WTC11 (cell line): ENCODE results near the gene TMEM18. TPM values are rescaled to one million over a fixed set of nuclear protein-coding genes. Genes with fewer than 3 reads are reported as not detected.

ENCODE experiments used
- ATAC-seq: fragments of 200-7000 bp; cut with Tn5 transposase; 2 replicates; pipeline ENCODE4 v1.10.0; 2021; ENCODE audit warnings: mild to moderate bottlenecking, moderate library complexity
- CTCF ChIA-PET: fragments of 300-600 bp; sonication (Branson Sonifier 250); formaldehyde crosslinking; loops from one replicate; lab custom pipeline; 2021; ENCODE audit warnings: antibody characterized with exemption; lab: Charles Lee
- POLR2A ChIA-PET: fragments of 350-600 bp; sonication (Branson Sonifier 250); formaldehyde crosslinking; loops from one replicate; lab custom pipeline; 2021; ENCODE audit warnings: antibody characterized with exemption; lab: Charles Lee
- DNase-seq: peaks from one replicate; pipeline ENCODE4 v3.0.0; 2021; ENCODE audit warnings: low spot score
- H3K27ac Mint-ChIP-seq: 2 replicates; pipeline ENCODE4 v1.8.0; 2021; ENCODE audit warnings: mixed read lengths
- H3K27me3 Mint-ChIP-seq: 2 replicates; pipeline ENCODE4 v1.8.0; 2021; ENCODE audit warnings: low read depth, mild to moderate bottlenecking, moderate library complexity, mixed read lengths
- H3K36me3 Mint-ChIP-seq: 2 replicates; pipeline ENCODE4 v1.8.0; 2021; ENCODE audit warnings: mixed read lengths
- H3K4me1 Mint-ChIP-seq: 2 replicates; pipeline ENCODE4 v1.8.0; 2022; ENCODE audit warnings: mixed read lengths
- H3K4me3 Mint-ChIP-seq: 2 replicates; pipeline ENCODE4 v1.8.0; 2021; ENCODE audit warnings: mild to moderate bottlenecking, moderate library complexity, mixed read lengths
- H3K9me3 Mint-ChIP-seq: 2 replicates; pipeline ENCODE4 v1.8.0; 2021; ENCODE audit warnings: mixed read lengths
- AR ChIP-seq: fragments of 250-450 bp; sonication (Bioruptor Pico); IDR thresholded peaks from 2 replicates; pipeline ENCODE4 v1.9.0; 2021; ENCODE audit warnings: mild to moderate bottlenecking
- EMX1 ChIP-seq: fragments of 250-450 bp; sonication (Bioruptor Pico); IDR thresholded peaks from 2 replicates; pipeline ENCODE4 v1.8.0; 2021; ENCODE audit warnings: mild to moderate bottlenecking
- FOXP1 ChIP-seq: sonication (generic); formaldehyde crosslinking; IDR thresholded peaks from 2 replicates; pipeline ENCODE4 v1.8.0; 2022; ENCODE audit warnings: missing genetic modification reagents, mild to moderate bottlenecking, moderate library complexity, borderline replicate concordance
- GRHL2 ChIP-seq: fragments of 250-450 bp; sonication (Bioruptor Pico); IDR thresholded peaks from 2 replicates; pipeline ENCODE4 v1.8.0; 2022; ENCODE audit warnings: mild to moderate bottlenecking, moderate library complexity; ENCODE audit not compliant: insufficient replicate concordance, severe bottlenecking
- HMGA2 ChIP-seq: fragments of 250-450 bp; sonication (Bioruptor Pico); IDR thresholded peaks from 2 replicates; pipeline ENCODE4 v1.4.0; 2021; ENCODE audit warnings: mild to moderate bottlenecking, moderate library complexity
- IRF2 ChIP-seq: sonication (generic); formaldehyde crosslinking; IDR thresholded peaks from 2 replicates; pipeline ENCODE4 v1.8.0; 2022; ENCODE audit warnings: low read depth, missing genetic modification reagents, borderline replicate concordance
- KAT7 ChIP-seq: sonication (generic); formaldehyde crosslinking; IDR thresholded peaks from 2 replicates; pipeline ENCODE4 v1.8.1; 2023; ENCODE audit warnings: missing genetic modification reagents, mild to moderate bottlenecking, borderline replicate concordance
- NFYB ChIP-seq: sonication (generic); formaldehyde crosslinking; conservative IDR thresholded peaks from 2 replicates; pipeline ENCODE4 v1.8.0; 2022; ENCODE audit warnings: low read depth, missing genetic modification reagents
- PRDM15 ChIP-seq: sonication (generic); formaldehyde crosslinking; IDR thresholded peaks from 2 replicates; pipeline ENCODE4 v1.8.0; 2022; ENCODE audit warnings: missing genetic modification reagents
- PRRX2 ChIP-seq: fragments of 250-450 bp; sonication (Bioruptor Pico); IDR thresholded peaks from 2 replicates; pipeline ENCODE4 v1.8.0; 2021; ENCODE audit warnings: mild to moderate bottlenecking
- TCF7 ChIP-seq: sonication (generic); formaldehyde crosslinking; IDR thresholded peaks from 2 replicates; pipeline ENCODE4 v1.8.0; 2022; ENCODE audit warnings: mild to moderate bottlenecking, low read depth, missing genetic modification reagents, moderate library complexity
- TEAD4 ChIP-seq: sonication (generic); formaldehyde crosslinking; IDR thresholded peaks from 2 replicates; pipeline ENCODE4 v1.8.0; 2022; ENCODE audit warnings: mild to moderate bottlenecking, missing genetic modification reagents
- ZNF138 ChIP-seq: sonication (generic); formaldehyde crosslinking; conservative IDR thresholded peaks from 2 replicates; pipeline ENCODE4 v1.8.1; 2022; ENCODE audit warnings: mild to moderate bottlenecking, moderate library complexity, missing genetic modification reagents
- ZNF416 ChIP-seq: fragments of 250-450 bp; sonication (Bioruptor Pico); IDR thresholded peaks from 2 replicates; pipeline ENCODE4 v1.9.0; 2021; ENCODE audit warnings: mild to moderate bottlenecking, inconsistent platforms
- ZNF512 ChIP-seq: sonication (generic); formaldehyde crosslinking; IDR thresholded peaks from 2 replicates; pipeline ENCODE4 v1.8.1; 2022; ENCODE audit warnings: missing genetic modification reagents, borderline replicate concordance
- ZNF671 ChIP-seq: fragments of 250-450 bp; sonication (Bioruptor Pico); IDR thresholded peaks from 2 replicates; pipeline ENCODE4 v1.8.0; 2021; ENCODE audit warnings: mild to moderate bottlenecking
- total RNA-seq: library from RNA; stranded (reverse); gene quantifications from 3 replicates; pipeline ENCODE4 v1.2.3, GENCODE V29; 2021
- TF ChIP-seq, protein P1 (sequence below): sonication (generic); formaldehyde crosslinking; IDR thresholded peaks from 2 replicates; pipeline ENCODE4 v1.8.1; 2023; ENCODE audit warnings: mild to moderate bottlenecking, missing genetic modification reagents, moderate library complexity
- TF ChIP-seq, protein P2 (sequence below): fragments of 250-450 bp; sonication (Bioruptor Pico); IDR thresholded peaks from 2 replicates; pipeline ENCODE4 v1.8.0; 2021; ENCODE audit warnings: mild to moderate bottlenecking
- TF ChIP-seq, protein P3 (sequence below): sonication (generic); formaldehyde crosslinking; IDR thresholded peaks from 2 replicates; pipeline ENCODE4 v1.8.0; 2022; ENCODE audit warnings: mild to moderate bottlenecking, missing genetic modification reagents

TMEM18 gene
- total RNA-seq, 1 experiment from 2014 or later, result 24.0 TPM

- H3K4me3 Mint-ChIP-seq, result no peak overlapping the region
- H3K27ac Mint-ChIP-seq, result no peak overlapping the region
- no peaks in the 10 kb centered on the region for H3K4me1 Mint-ChIP-seq
- DNase-seq, result no peak
- peaks cover 7% of the 10 kb centered on the region for H3K9me3 Mint-ChIP-seq
- H3K36me3 Mint-ChIP-seq, result no peaks in the 10 kb centered on the region
- no peak for ATAC-seq
- TF ChIP-seq, protein P1, sequence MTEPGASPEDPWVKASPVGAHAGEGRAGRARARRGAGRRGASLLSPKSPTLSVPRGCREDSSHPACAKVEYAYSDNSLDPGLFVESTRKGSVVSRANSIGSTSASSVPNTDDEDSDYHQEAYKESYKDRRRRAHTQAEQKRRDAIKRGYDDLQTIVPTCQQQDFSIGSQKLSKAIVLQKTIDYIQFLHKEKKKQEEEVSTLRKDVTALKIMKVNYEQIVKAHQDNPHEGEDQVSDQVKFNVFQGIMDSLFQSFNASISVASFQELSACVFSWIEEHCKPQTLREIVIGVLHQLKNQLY, result no peak
- TF ChIP-seq ZNF512 (CRISPR knock-in tag) (no peak), FOXP1 (CRISPR knock-in tag) (no peak), GRHL2 (CRISPR knock-in tag) (no peak), ZNF138 (CRISPR knock-in tag) (no peak), AR (CRISPR knock-in tag) (no peak), EMX1 (CRISPR knock-in tag) (no peak), PRRX2 (CRISPR knock-in tag) (no peak), ZNF671 (no peak), IRF2 (CRISPR knock-in tag) (no peak), KAT7 (CRISPR knock-in tag) (no peak), NFYB (CRISPR knock-in tag) (no peak), PRDM15 (CRISPR knock-in tag) (no peak), HMGA2 (no peak), ZNF416 (CRISPR knock-in tag) (no peak), TCF7 (CRISPR knock-in tag) (no peak), TEAD4 (CRISPR knock-in tag) (no peak)
- TF ChIP-seq, protein P2, sequence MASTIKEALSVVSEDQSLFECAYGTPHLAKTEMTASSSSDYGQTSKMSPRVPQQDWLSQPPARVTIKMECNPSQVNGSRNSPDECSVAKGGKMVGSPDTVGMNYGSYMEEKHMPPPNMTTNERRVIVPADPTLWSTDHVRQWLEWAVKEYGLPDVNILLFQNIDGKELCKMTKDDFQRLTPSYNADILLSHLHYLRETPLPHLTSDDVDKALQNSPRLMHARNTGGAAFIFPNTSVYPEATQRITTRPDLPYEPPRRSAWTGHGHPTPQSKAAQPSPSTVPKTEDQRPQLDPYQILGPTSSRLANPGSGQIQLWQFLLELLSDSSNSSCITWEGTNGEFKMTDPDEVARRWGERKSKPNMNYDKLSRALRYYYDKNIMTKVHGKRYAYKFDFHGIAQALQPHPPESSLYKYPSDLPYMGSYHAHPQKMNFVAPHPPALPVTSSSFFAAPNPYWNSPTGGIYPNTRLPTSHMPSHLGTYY (CRISPR knock-in tag), result no peak
- TF ChIP-seq, protein P3, sequence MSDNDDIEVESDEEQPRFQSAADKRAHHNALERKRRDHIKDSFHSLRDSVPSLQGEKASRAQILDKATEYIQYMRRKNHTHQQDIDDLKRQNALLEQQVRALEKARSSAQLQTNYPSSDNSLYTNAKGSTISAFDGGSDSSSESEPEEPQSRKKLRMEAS, result no peak
- ChIA-PET POLR2A (no interaction called here), CTCF (interaction anchor here (1.4 kb wide), 1 partner anchor 23 kb away, joined by 4 read pairs; no protein-coding TSS in a partner anchor)
- H3K27me3 Mint-ChIP-seq, result peaks cover 7% of the 10 kb centered on the region
Measured at GRCh38 chr2:692767-693166, 15.6 kb upstream of the TMEM18 start.
